CD4-positive, alpha-beta T cell treated with Interleukin-15 for 1 hour (primary cell): Measurements from ENCODE around the gene OR10X1.

Source experiments
- DNase-seq: peaks from one replicate; pipeline ENCODE4 v3.0.0-alpha.2; 2020

OR10X1 gene

GRCh38 chr1:158579733-158580132, at the start of gene OR10X1:
Gene OR10X1 (minus strand): TSS chr1:158579899. CDS start chr1:158579899, 0 bp downstream.
- no peak for DNase-seq

GRCh38 chr1:158613764-158614163, 34.1 kb upstream of the OR10X1 start:
- DNase-seq = no peak

GRCh38 chr1:158611916-158612315, 32.2 kb upstream of the OR10X1 start:
- DNase-seq = no peak

- no peak for DNase-seq
These were observed 27.6 kb upstream of the OR10X1 start for GRCh38 chr1:158607296-158607695.

- DNase-seq = no peak
These were observed 25.3 kb upstream of the OR10X1 start, which contains the start of gene OR10Z1 for GRCh38 chr1:158604968-158605367. Gene OR10Z1 (plus strand): TSS chr1:158605268. CDS start chr1:158606439, 1,171 bp downstream.

- DNase-seq = no peak
These were observed 21.0 kb upstream of the OR10X1 start for GRCh38 chr1:158600735-158601134.

GRCh38 chr1:158586942-158587341, 7.2 kb upstream of the OR10X1 start:
- DNase-seq = no peak

- DNase-seq = no peak
These were observed 4.3 kb upstream of the OR10X1 start for GRCh38 chr1:158583962-158584361.

- no peak for DNase-seq
These were observed 2.1 kb downstream of the OR10X1 start for GRCh38 chr1:158577561-158577960.

- DNase-seq = no peak
These were observed 7.5 kb downstream of the OR10X1 start for GRCh38 chr1:158572226-158572625.

GRCh38 chr1:158570480-158570879, 9.2 kb downstream of the OR10X1 start, which contains the start of gene OR6P1:
Gene OR6P1 (minus strand): TSS chr1:158570580. CDS start chr1:158563604, 6,976 bp downstream.
- DNase-seq = no peak

GRCh38 chr1:158564608-158565007, 15.1 kb downstream of the OR10X1 start:
- no peak for DNase-seq

- DNase-seq = no peak
These were observed 15.8 kb downstream of the OR10X1 start for GRCh38 chr1:158563853-158564252.

GRCh38 chr1:158559696-158560095, 20.0 kb downstream of the OR10X1 start:
- DNase-seq = no peak

- DNase-seq = no peak
These were observed 25.3 kb downstream of the OR10X1 start, which contains the start of gene OR6Y1 for GRCh38 chr1:158554352-158554751. Gene OR6Y1 (minus strand): TSS chr1:158554405. CDS start chr1:158548105, 6,300 bp downstream.

GRCh38 chr1:158552296-158552695, 27.4 kb downstream of the OR10X1 start:
- DNase-seq = no peak

- no peak for DNase-seq
These were observed 32.2 kb downstream of the OR10X1 start for GRCh38 chr1:158547533-158547932.

GRCh38 chr1:158537609-158538008, 42.1 kb downstream of the OR10X1 start:
- no peak for DNase-seq

GRCh38 chr1:158534496-158534895, 45.2 kb downstream of the OR10X1 start:
- no peak for DNase-seq
